ENCODE results near the gene RBM34. TPM values are rescaled to one million over a fixed set of nuclear protein-coding genes. Genes with fewer than 3 reads are reported as not detected.

Gene RBM34
- total and polyA plus RNA-seq, 10 of the 15 experiments (the other 5 are each of a cell fraction or from before 2014, with no cell fraction given), result 46.4 to 132 (median 109) TPM

GRCh38 chr1:235139315-235139714, 21.7 kb downstream of the RBM34 start:
- POLR2A ChIA-PET, result interaction anchor here (0.6 kb wide), 1 partner anchor 18 kb away, joined by 3 read pairs; no protein-coding TSS in a partner anchor
- Histone ChIP-seq H3K4me3 (no peak overlapping the region), H4K20me1 (ENCODE audit: control insufficient read depth, insufficient read depth) (no peaks in the 10 kb centered on the region), H2AFZ (ENCODE audit: control insufficient read depth, low read depth, low read length) (no peak overlapping the region), H3K27ac (ENCODE audit: control insufficient read depth, insufficient read depth) (no peak overlapping the region), H3K4me1 (ENCODE audit: control insufficient read depth, insufficient read depth, low read length) (no peaks in the 10 kb centered on the region), H3K9me3 (replicated peaks; ENCODE audit: control insufficient read depth, insufficient read depth, low read length) (no peaks in the 10 kb centered on the region), H3K27me3 (replicated peaks in 1 of 2; ENCODE audit: control insufficient read depth in 2 of 2, insufficient read depth in 2 of 2, low read length in 1 of 2) (no peaks in the 10 kb centered on the region), H3K36me3 (ENCODE audit: control insufficient read depth in 2 of 2, insufficient read depth in 2 of 2, low read length in 1 of 2) (peaks cover 27 to 45% of the 10 kb centered on the region in 2 experiments), H3K4me2 (ENCODE audit: control insufficient read depth, insufficient read depth) (no peak overlapping the region), H3K79me2 (ENCODE audit: control insufficient read depth, insufficient read depth, low read length) (no peaks in the 10 kb centered on the region), H3K9ac (ENCODE audit: control insufficient read depth, insufficient read depth, low read length) (no peak overlapping the region)
- DNase-seq (ENCODE audit: low read depth, low spot score) (no peak), FAIRE-seq (no peak), ATAC-seq (no peak)
- no peak for TF ChIP-seq KLF5 (IDR thresholded peaks at IDR 0.05; ENCODE audit: partially characterized antibody)
- no peak for TF ChIP-seq EGR1 (IDR thresholded peaks at IDR 0.05; ENCODE audit: borderline replicate concordance in 1 of 2, low read depth in 2 of 2, low read length in 2 of 2)
- no peak for TF ChIP-seq YY1 (IDR thresholded peaks at IDR 0.05; ENCODE audit: low read depth, low read length)
- TF ChIP-seq SUPT20H (IDR thresholded peaks at IDR 0.05; ENCODE audit: borderline replicate concordance, control insufficient read depth, low read depth, low read length), result no peak
- TF ChIP-seq WRNIP1 (IDR thresholded peaks at IDR 0.05; ENCODE audit: borderline replicate concordance, low read depth, low read length), result no peak
- TF ChIP-seq MTA3 (IDR thresholded peaks at IDR 0.05; ENCODE audit: borderline replicate concordance, low read length), result no peak
- TF ChIP-seq NFYA (IDR thresholded peaks at IDR 0.05; ENCODE audit: borderline replicate concordance, low read depth, low read length), result no peak
- TF ChIP-seq IRF5 (IDR thresholded peaks at IDR 0.05; ENCODE audit: borderline replicate concordance), result no peak
- no peak for TF ChIP-seq MEF2B (IDR thresholded peaks at IDR 0.05; ENCODE audit: partially characterized antibody, poor library complexity, severe bottlenecking)
- TF ChIP-seq SMAD5 (IDR thresholded peaks at IDR 0.05; ENCODE audit: low read depth), result no peak
- TF ChIP-seq, protein P1, sequence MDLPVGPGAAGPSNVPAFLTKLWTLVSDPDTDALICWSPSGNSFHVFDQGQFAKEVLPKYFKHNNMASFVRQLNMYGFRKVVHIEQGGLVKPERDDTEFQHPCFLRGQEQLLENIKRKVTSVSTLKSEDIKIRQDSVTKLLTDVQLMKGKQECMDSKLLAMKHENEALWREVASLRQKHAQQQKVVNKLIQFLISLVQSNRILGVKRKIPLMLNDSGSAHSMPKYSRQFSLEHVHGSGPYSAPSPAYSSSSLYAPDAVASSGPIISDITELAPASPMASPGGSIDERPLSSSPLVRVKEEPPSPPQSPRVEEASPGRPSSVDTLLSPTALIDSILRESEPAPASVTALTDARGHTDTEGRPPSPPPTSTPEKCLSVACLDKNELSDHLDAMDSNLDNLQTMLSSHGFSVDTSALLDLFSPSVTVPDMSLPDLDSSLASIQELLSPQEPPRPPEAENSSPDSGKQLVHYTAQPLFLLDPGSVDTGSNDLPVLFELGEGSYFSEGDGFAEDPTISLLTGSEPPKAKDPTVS (IDR thresholded peaks at IDR 0.05; ENCODE audit: low read depth, low read length), result no peak
- no peak for TF ChIP-seq HDAC6 (IDR thresholded peaks at IDR 0.05; ENCODE audit: unreplicated experiment)
- no peak for TF ChIP-seq SREBF1 (IDR thresholded peaks at IDR 0.05; ENCODE audit: low read length)
- no peak for TF ChIP-seq YBX1 (IDR thresholded peaks at IDR 0.05)
- TF ChIP-seq RFX5 (IDR thresholded peaks at IDR 0.05; ENCODE audit: low read depth, low read length), result no peak
- no peak for TF ChIP-seq EZH2 (IDR thresholded peaks at IDR 0.05; ENCODE audit: borderline replicate concordance, control insufficient read depth, low read depth, low read length)
- TF ChIP-seq ZBTB40 (IDR thresholded peaks at IDR 0.05; ENCODE audit: borderline replicate concordance), result no peak
- no peak for TF ChIP-seq NR2F1 (conservative IDR thresholded peaks at IDR 0.05)
- TF ChIP-seq POLR2AphosphoS2 (IDR thresholded peaks at IDR 0.05; ENCODE audit: low read depth, low read length), result no peak
- intact Hi-C loops (cut with micrococcal nuclease; ENCODE audit: unreplicated experiment), result no loop called here
- WGBS (ENCODE audit: insufficient coverage, insufficient replicate concordance, low lambda C conversion rate, missing lambda C conversion rate), result 98% methylated on average over 5 of the region's 5 CpGs
- RAD21 ChIA-PET (ENCODE audit: unreplicated experiment), result no interaction called here
- in situ Hi-C loops (cut with MboI), result no loop called here
- no TSS peak for BruUV-seq (replicated peaks)
- CTCF ChIA-PET, result interaction anchor here (0.9 to 1.4 kb wide), 2 partner anchors 34 to 278 kb away, joined by 3 to 4 read pairs; no protein-coding TSS in a partner anchor
- SMC1A ChIA-PET (ENCODE audit: uncharacterized antibody, unreplicated experiment), result interaction anchor here (1.1 to 1.9 kb wide), 2 partner anchors 10 to 17 kb away, joined by 4 read pairs; no protein-coding TSS in a partner anchor

All from GM12878 (cell line).